H9 (cell line): ENCODE results near the gene PI4K2A. TPM values are rescaled to one million over a fixed set of nuclear protein-coding genes. Genes with fewer than 3 reads are reported as not detected.
A peak's percentile ranks its signal among the peaks of the same experiment; 100 is the strongest.

Source experiments
- DNase-seq: peaks from one replicate; pipeline ENCODE4 v3.0.0-alpha.2; 2017
- H2AFZ ChIP-seq: one replicate; pipeline ENCODE4 v1.6.1; 2013; ENCODE audit warnings: mild to moderate bottlenecking, low read length, control low read depth, moderate library complexity
- H2AK5ac ChIP-seq: 2 replicates; pipeline ENCODE4 v1.6.1; 2013; ENCODE audit warnings: low read length, control low read depth, mixed read lengths; ENCODE audit not compliant: insufficient read length
- H2BK120ac ChIP-seq: one replicate; pipeline ENCODE4 v1.6.1; 2013; ENCODE audit warnings: low read depth, mild to moderate bottlenecking, low read length, control low read depth, inconsistent platforms; ENCODE audit not compliant: poor library complexity, severe bottlenecking
- H2BK12ac ChIP-seq: 2 replicates; pipeline ENCODE4 v1.6.1; 2013; ENCODE audit warnings: low read length, control low read depth, mixed read lengths, low read depth; ENCODE audit not compliant: insufficient read length
- H2BK15ac ChIP-seq: 2 replicates; pipeline ENCODE4 v1.6.1; 2013; ENCODE audit warnings: low read depth, low read length, control low read depth
- H2BK20ac ChIP-seq: one replicate; pipeline ENCODE4 v1.6.1; 2013; ENCODE audit warnings: low read depth, mild to moderate bottlenecking, low read length, control low read depth, inconsistent platforms; ENCODE audit not compliant: poor library complexity, severe bottlenecking
- H2BK5ac ChIP-seq: 2 replicates; pipeline ENCODE4 v1.6.1; 2013; ENCODE audit warnings: low read length, control low read depth, mixed read lengths; ENCODE audit not compliant: insufficient read length
- H3K14ac ChIP-seq: 2 replicates; pipeline ENCODE4 v1.6.1; 2013; ENCODE audit warnings: low read length, control low read depth; ENCODE audit not compliant: insufficient read depth
- H3K18ac ChIP-seq: 2 replicates; pipeline ENCODE4 v1.6.1; 2013; ENCODE audit warnings: low read depth, mild to moderate bottlenecking, mixed read lengths, low read length, control low read depth; ENCODE audit not compliant: insufficient read length
- H3K23ac ChIP-seq: 2 replicates; pipeline ENCODE4 v1.6.1; 2013; ENCODE audit warnings: low read length, control low read depth, mixed read lengths, low read depth; ENCODE audit not compliant: insufficient read length
- H3K23me2 ChIP-seq: 2 replicates; pipeline ENCODE4 v1.6.1; 2013; ENCODE audit warnings: low read depth, mild to moderate bottlenecking, mixed read lengths, low read length, control low read depth; ENCODE audit not compliant: insufficient read length, poor library complexity, severe bottlenecking
- H3K27ac ChIP-seq: 2 replicates; pipeline ENCODE4 v1.5.1; 2013; ENCODE audit warnings: low read length, control low read depth, mixed read lengths, low read depth; ENCODE audit not compliant: insufficient read length
- H3K27me3 ChIP-seq: 2 replicates; pipeline ENCODE4 v1.6.1; 2013; ENCODE audit warnings: low read length, control low read depth, inconsistent platforms; ENCODE audit not compliant: insufficient read depth
- H3K4ac ChIP-seq: 2 replicates; pipeline ENCODE4 v1.6.1; 2013; ENCODE audit warnings: low read depth, mild to moderate bottlenecking, control low read depth, inconsistent platforms, low read length, moderate library complexity
- H3K4me1 ChIP-seq: 2 replicates; pipeline ENCODE4 v1.6.1; 2013; ENCODE audit warnings: low read length, control low read depth, inconsistent platforms; ENCODE audit not compliant: insufficient read depth
- H3K4me2 ChIP-seq: 2 replicates; pipeline ENCODE4 v1.6.1; 2013; ENCODE audit warnings: low read length, control low read depth, mixed read lengths; ENCODE audit not compliant: insufficient read length, insufficient read depth
- H3K56ac ChIP-seq: 2 replicates; pipeline ENCODE4 v1.6.1; 2013; ENCODE audit warnings: low read depth, mild to moderate bottlenecking, mixed read lengths, low read length, control low read depth; ENCODE audit not compliant: insufficient read length
- H3K79me1 ChIP-seq: 2 replicates; pipeline ENCODE4 v1.6.1; 2013; ENCODE audit warnings: low read depth, mild to moderate bottlenecking, moderate library complexity, low read length, control low read depth, inconsistent platforms; ENCODE audit not compliant: insufficient read depth, poor library complexity, severe bottlenecking
- H3K79me2 ChIP-seq: 2 replicates; pipeline ENCODE4 v1.6.1; 2013; ENCODE audit warnings: low read length, control low read depth, inconsistent platforms; ENCODE audit not compliant: insufficient read depth
- H3K9ac ChIP-seq: 2 replicates; pipeline ENCODE4 v1.6.1; 2013; ENCODE audit warnings: low read length, control low read depth, mixed read lengths; ENCODE audit not compliant: insufficient read length; ENCODE audit errors: extremely low read depth
- H3K9me3 ChIP-seq: one replicate; pipeline ENCODE4 v1.6.1; 2013; ENCODE audit warnings: low read depth, low read length, inconsistent platforms; ENCODE audit not compliant: control insufficient read depth
- H3T11ph ChIP-seq: one replicate; pipeline ENCODE4 v1.6.1; 2013; ENCODE audit warnings: mild to moderate bottlenecking, low read length, control low read depth, inconsistent platforms
- H4K20me1 ChIP-seq: one replicate; pipeline ENCODE4 v1.6.1; 2013; ENCODE audit not compliant: control insufficient read depth, insufficient read length, insufficient read depth
- H4K5ac ChIP-seq: 2 replicates; pipeline ENCODE4 v1.6.1; 2013; ENCODE audit warnings: low read depth, mild to moderate bottlenecking, mixed read lengths, low read length, control low read depth; ENCODE audit not compliant: insufficient read length
- H4K8ac ChIP-seq: replicated peaks from 2 replicates; pipeline ENCODE4 v1.6.1; 2013; ENCODE audit warnings: low read length, control low read depth, mixed read lengths, low read depth; ENCODE audit not compliant: insufficient read length
- H4K91ac ChIP-seq: 2 replicates; pipeline ENCODE4 v1.6.1; 2013; ENCODE audit warnings: low read depth, mild to moderate bottlenecking, moderate library complexity, mixed read lengths, low read length, control low read depth; ENCODE audit not compliant: insufficient read length
- H3K27ac Mint-ChIP-seq, 3 experiments: 2 replicates in 2 of 3; 3 replicates in 1 of 3; pipeline ENCODE4 v1.8.0; 2020 to 2021; ENCODE audit warnings: mixed read lengths in 3 of 3, mild to moderate bottlenecking in 1 of 3, moderate library complexity in 1 of 3
- H3K27me3 Mint-ChIP-seq: 2 replicates; pipeline ENCODE4 v1.8.0; 2021; ENCODE audit warnings: low read depth, mild to moderate bottlenecking, moderate library complexity, mixed read lengths
- H3K36me3 Mint-ChIP-seq, 3 experiments: 2 replicates in 2 of 3; 3 replicates in 1 of 3; pipeline ENCODE4 v1.8.0; 2020 to 2021; ENCODE audit warnings: low read depth in 3 of 3, mixed read lengths in 3 of 3; ENCODE audit not compliant: insufficient read depth in 1 of 3
- H3K4me1 Mint-ChIP-seq, 2 experiments: 2 replicates each; pipeline ENCODE4 v1.8.0; 2020; ENCODE audit warnings: mixed read lengths in 2 of 2
- H3K4me3 Mint-ChIP-seq, 2 experiments: 2 replicates in 1 of 2; 3 replicates in 1 of 2; pipeline ENCODE4 v1.8.0; 2020 to 2021; ENCODE audit warnings: mild to moderate bottlenecking in 2 of 2, mixed read lengths in 2 of 2, moderate library complexity in 1 of 2
- H3K9me3 Mint-ChIP-seq, 2 experiments: 2 replicates in 1 of 2; 3 replicates in 1 of 2; pipeline ENCODE4 v1.8.0; 2020; ENCODE audit warnings: mild to moderate bottlenecking in 2 of 2, mixed read lengths in 2 of 2, moderate library complexity in 1 of 2
- CTCF ChIP-seq: fragments of 200-600 bp; sonication (generic); conservative IDR thresholded peaks from 3 replicates; pipeline ENCODE4 v1.8.0; 2021; ENCODE audit warnings: antibody characterized with exemption, mild to moderate bottlenecking
- WGBS: extraction: QIAGEN DNeasy Blood & Tissue Kit; methylation state at CpG from one replicate; pipeline ENCODE4 v1.1.7; 2013; ENCODE audit warnings: missing lambda C conversion rate, low lambda C conversion rate, mixed read lengths; ENCODE audit not compliant: insufficient read length; ENCODE audit errors: extremely low coverage; 5-methylcytosine and 5-hydroxymethylcytosine counted together
- total RNA-seq: library from RNA; stranded (reverse); gene quantifications from 2 replicates; pipeline ENCODE4 v1.2.1, GENCODE V29; 2021

Gene PI4K2A
- total RNA-seq, 1 experiment from 2014 or later = 30.9 TPM

GRCh38 chr10:97676770-97677581, 36.5 kb downstream of the PI4K2A start:
- H3K9me3 Mint-ChIP-seq = no peaks in the 10 kb centered on the region
- TF ChIP-seq CTCF = peak; percentile 96
- H3K36me3 Mint-ChIP-seq = peaks cover 19 to 49% (median 42%) of the 10 kb centered on the region in 3 experiments

More at GRCh38 chr10:97676770-97677581, 36.5 kb downstream of the PI4K2A start:
- Histone ChIP-seq H3K27ac (no peak overlapping the region), H2BK20ac (no peak overlapping the region), H2BK12ac (no peak overlapping the region), H3K79me1 (no peaks in the 10 kb centered on the region), H3K4me2 (no peak overlapping the region), H3K23ac (no peak overlapping the region), H3K9ac (no peak overlapping the region), H3K14ac (no peak overlapping the region), H2AK5ac (no peak overlapping the region), H4K20me1 (no peaks in the 10 kb centered on the region), H3K27me3 (no peaks in the 10 kb centered on the region), H3K18ac (no peak overlapping the region), H4K8ac (no peak overlapping the region), H3K23me2 (no peaks in the 10 kb centered on the region), H2BK15ac (no peak overlapping the region), H3K56ac (no peak overlapping the region), H2BK120ac (no peak overlapping the region), H3K79me2 (no peaks in the 10 kb centered on the region), H4K5ac (no peak overlapping the region), H3K9me3 (no peaks in the 10 kb centered on the region), H3K4me1 (no peaks in the 10 kb centered on the region), H3K4ac (no peak overlapping the region), H4K91ac (no peak overlapping the region), H2AFZ (no peak overlapping the region), H3T11ph (no peak overlapping the region), H2BK5ac (no peak overlapping the region)
- no peak overlapping the region for H3K4me3 Mint-ChIP-seq
- peak; percentile 43 for DNase-seq
- H3K27ac Mint-ChIP-seq = peak overlapping the region in 1 of 3 experiments; percentile 18; a peak in 1 of 7 replicates
- no peaks in the 10 kb centered on the region for H3K27me3 Mint-ChIP-seq
- no CpG with 5 or more reads among the region's 2 CpGs for WGBS
- no peaks in the 10 kb centered on the region; a peak in 1 of 4 replicates for H3K4me1 Mint-ChIP-seq
